Pulmonary artery endothelial cell (primary cell): ENCODE measurements around the gene SEPTIN6. TPM values are rescaled to one million over a fixed set of nuclear protein-coding genes. Genes with fewer than 3 reads are reported as not detected.
A peak's percentile ranks its signal among the peaks of the same experiment; 100 is the strongest.

Experiments
- DNase-seq: peaks from one replicate; pipeline ENCODE4 v3.0.0-alpha.2; 2011; ENCODE audit warnings: low read depth, low spot score
- total RNA-seq: library from RNA; depleted of rRNA; stranded (reverse); fragments of >200 nt; gene quantifications from 2 replicates; pipeline ENCODE4 v1.2.3, GENCODE V29; 2014

Gene SEPTIN6
- total RNA-seq, 1 donor from 2014 or later = 16.1 TPM

DNA sequence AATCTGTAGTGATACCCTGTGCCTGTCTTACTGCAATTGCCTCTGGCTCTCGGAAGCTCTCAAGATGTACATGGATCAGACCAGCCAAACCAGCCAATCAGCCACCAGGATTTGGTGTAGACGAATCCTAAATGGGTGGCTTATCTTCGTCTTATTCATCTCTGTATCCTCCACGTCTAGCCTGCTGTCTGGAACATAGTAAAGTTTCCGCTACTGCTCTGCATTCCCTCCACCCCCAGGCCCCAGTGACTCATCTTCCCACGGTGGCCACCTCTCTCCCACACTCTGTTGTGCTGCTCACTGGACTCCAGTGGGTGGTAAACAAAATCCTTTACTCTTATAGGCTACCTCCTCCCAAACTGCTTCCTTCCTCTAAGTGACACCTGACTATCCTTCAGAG is 37.8 kb downstream of the SEPTIN6 start:
- peak; percentile 55 for DNase-seq

DNA sequence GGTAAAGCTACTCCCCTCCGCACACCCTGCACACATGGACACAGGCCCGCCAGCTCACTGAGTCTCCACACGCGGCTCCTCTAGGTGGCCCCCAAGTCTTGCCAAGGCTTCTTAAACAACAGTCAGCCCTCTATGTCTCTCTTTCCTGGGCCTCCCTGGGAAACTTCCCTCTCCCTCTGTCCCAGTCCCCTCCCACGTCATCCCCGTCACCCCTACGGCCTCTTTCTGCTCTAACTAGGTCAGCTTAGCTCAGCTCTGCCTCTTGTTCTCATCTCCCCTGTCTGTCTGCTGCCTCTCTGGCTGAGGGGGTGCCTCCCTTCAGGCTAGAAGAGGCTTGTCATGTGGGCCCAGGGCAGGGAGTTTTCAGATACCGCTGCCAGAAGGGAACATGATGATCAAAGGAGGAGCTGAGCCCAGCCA is 38.8 kb downstream of the SEPTIN6 start:
- DNase-seq = no peak

DNA sequence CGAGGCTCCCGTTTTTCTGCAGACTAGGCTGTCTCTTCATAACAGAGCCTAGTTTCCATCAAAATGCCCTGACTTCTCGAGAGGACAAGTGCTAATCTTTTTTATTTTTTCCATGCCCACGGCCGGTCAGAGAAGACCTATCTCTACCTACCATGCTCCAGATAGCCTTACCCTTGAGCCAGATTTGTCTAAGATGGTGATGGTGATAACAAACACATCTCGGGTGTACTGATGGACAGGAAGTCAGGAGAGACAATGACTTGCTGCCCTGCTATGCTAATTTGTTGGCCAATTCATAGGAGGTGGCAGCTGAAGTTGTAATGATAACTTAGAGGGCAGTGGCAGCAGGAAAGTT is 44.6 kb downstream of the SEPTIN6 start:
- no peak for DNase-seq

DNA sequence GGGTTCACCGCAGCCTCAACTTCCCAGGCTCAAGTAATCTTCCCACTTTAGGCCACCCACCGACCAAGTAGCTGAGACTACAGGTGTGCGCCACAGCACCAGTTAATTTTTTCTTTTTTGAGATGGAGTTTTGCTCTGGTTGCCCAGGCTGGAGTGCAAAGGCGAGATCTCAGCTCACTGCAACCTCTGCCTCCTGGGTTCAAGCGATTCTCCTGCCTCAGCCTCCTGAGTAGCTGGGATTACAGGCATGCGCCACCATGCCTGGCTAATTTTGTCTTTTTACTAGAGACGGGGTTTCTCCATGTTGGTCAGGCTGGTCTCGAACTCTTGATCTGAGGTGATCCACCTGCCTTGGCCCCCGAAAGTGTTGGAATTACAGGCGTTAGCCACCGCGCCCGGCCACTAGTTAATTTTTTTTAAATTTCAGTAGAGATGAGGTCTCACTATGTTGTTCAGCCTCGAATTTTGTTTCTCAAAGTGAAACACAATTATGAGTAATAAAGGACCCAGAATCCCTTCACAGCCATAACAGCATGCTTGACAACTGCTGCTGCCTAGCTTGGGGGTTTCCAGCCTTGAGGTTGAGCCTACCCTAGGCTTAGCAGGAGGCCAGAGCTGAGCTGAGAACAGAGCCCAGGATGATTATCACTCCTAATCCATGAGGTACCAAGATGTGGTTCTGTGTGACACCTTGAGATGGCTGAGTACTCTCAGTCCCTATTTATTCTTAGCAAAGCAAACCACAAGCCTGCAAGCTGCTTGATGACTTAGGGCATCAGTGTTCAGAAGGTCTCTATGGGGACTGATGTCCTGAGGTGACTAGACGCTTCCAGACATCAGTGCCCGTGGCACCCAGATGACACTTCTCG is 45.2 kb downstream of the SEPTIN6 start:
- DNase-seq = no peak

DNA sequence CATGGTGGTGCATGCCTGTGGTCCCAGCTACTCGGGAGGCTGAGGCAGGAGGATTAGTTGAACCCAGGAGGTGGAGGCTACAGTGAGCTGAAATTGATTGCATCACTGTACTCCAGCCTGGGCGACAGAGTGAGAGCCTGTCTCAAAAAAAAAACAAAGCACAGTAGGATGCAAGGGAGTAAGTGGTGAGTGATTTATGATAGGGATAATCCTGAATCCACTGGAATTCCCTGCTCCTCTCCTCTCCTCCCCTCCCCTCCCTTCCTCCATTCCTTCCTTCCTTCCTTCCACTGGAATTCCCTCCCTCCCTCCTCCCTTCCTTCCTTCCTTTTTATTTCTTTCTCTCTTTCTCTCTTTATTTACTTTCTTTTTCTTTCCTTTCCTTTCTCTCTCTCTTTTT is 45.9 kb downstream of the SEPTIN6 start:
- DNase-seq = no peak

DNA sequence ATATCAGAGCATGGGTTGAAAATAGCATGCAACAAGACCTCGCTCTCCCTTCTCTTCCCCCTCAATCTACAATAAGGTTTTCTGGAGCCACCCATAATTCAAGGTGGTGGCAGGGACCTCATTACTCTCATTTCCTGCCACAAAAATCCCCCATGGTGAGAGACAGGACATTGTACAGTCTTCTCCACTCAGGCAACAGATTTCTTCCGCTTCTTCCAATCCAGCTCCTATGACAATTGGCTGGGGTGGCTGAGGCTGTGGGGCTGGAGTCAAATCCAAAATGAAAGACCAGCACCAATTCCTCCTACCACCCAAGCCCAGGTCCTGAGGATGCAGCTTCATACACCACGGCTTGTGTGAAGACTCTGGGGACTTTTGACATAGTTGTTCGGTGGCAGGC is 46.5 kb downstream of the SEPTIN6 start:
- DNase-seq = no peak

DNA sequence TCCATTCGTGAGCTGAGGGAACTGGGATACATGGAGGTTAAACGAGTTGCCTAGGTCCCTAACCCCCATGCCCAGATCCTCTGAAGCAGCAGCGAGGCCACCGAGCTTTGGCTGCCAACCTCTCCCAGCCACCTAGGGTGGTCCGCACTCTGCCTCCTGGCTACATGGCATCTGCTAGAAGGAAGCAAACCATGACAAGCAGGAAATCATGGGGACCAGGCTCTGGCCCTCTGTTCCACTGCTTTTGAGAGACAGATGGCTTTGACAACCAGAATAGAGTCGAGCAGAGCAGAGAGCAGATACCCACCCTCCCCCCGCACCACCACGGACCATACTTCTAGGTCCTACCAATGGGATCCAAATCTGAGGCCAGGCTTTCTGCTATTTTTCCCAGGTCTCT is 49.3 kb downstream of the SEPTIN6 start:
- no peak for DNase-seq

Other genes starting within 250 kb of the SEPTIN6 start
- gene SLC25A5, start 224.7 kb downstream of the SEPTIN6 start, total RNA-seq = 282 and 344 TPM in 2 replicates
- gene STEEP1, start 127.8 kb downstream of the SEPTIN6 start, total RNA-seq = 46.5 and 54.4 TPM in 2 replicates
- 20.4 and 26.2 TPM in 2 replicates for gene UBE2A, start 118.6 kb downstream of the SEPTIN6 start, total RNA-seq
- gene NKRF, start 86.7 kb downstream of the SEPTIN6 start, total RNA-seq = 6.1 and 6.4 TPM in 2 replicates
- not detected in 2 replicates for gene SOWAHD, start 65.4 kb upstream of the SEPTIN6 start, total RNA-seq
- gene RPL39, start 98.5 kb upstream of the SEPTIN6 start, total RNA-seq = 2,079 and 2,323 TPM in 2 replicates
- gene UPF3B, start 159.8 kb upstream of the SEPTIN6 start, total RNA-seq = 2.4 and 3.2 TPM in 2 replicates
- 15.8 and 16.6 TPM in 2 replicates for gene RNF113A, start 178.6 kb upstream of the SEPTIN6 start, total RNA-seq
- gene NDUFA1, start 178.7 kb upstream of the SEPTIN6 start, total RNA-seq = 68.0 and 100 TPM in 2 replicates
- not detected in 2 replicates for gene AKAP14, start 202.7 kb upstream of the SEPTIN6 start, total RNA-seq